NT2/D1 (cell line): Measurements from ENCODE around the gene SEPTIN14.

Experiments
- SUZ12 ChIP-seq: IDR thresholded peaks from 2 replicates; pipeline ENCODE4 v1.6.1; 2011; ENCODE audit not compliant: insufficient read length, insufficient read depth; ENCODE audit errors: extremely low read depth
- YY1 ChIP-seq: IDR thresholded peaks from 2 replicates; pipeline ENCODE4 v1.6.1; 2011; ENCODE audit not compliant: insufficient read length, insufficient read depth

- no peak for TF ChIP-seq YY1
- no peak for TF ChIP-seq SUZ12
Measured at GRCh38 chr7:55792048-55792447, 70.5 kb downstream of the SEPTIN14 start.
